Measurements from ENCODE around the gene CIROP. TPM values are rescaled to one million over a fixed set of nuclear protein-coding genes. Genes with fewer than 3 reads are reported as not detected.
A peak's percentile ranks its signal among the peaks of the same experiment; 100 is the strongest.

The CIROP gene
- total RNA-seq, 1 experiment from 2014 or later, result not detected

DNA sequence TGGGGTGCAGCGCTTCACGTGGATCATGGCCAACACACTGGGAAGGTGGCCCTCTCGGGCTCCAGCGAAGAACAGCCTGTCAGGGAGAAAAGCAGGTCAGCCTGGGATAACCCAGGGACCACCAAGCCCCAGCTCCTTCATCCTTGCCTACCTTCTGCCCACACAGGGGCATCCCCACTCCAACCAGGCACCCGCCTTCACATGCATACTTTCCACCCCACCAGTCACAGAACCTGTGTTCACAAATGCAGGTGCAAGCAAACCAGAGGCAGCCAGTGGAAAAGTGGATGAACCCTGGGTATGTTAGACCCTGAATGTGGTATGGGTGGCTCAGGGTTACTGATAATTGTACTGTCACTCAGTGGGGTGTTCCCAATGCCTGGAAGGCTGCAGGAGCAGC is 26.7 kb upstream of the CIROP start:
- no peak overlapping the region for H3K27ac ChIP-seq (ENCODE audit: insufficient read length, low read depth, low read length)
- no peak overlapping the region for H2AK5ac ChIP-seq (ENCODE audit: insufficient read length, low read length)
- H2BK15ac ChIP-seq (ENCODE audit: low read depth, low read length), result no peak overlapping the region
- H3K56ac ChIP-seq (ENCODE audit: insufficient read length, low read depth, low read length), result no peak overlapping the region
- no peak overlapping the region for H4K8ac ChIP-seq (replicated peaks; ENCODE audit: insufficient read length, low read depth, low read length)
- no peak overlapping the region for H2AFZ ChIP-seq (ENCODE audit: low read length)
- H3K79me2 ChIP-seq (ENCODE audit: insufficient read depth, low read length), result no peaks in the 10 kb centered on the region
- TF ChIP-seq CTCF (conservative IDR thresholded peaks at IDR 0.05), result no peak
- Mint-ChIP-seq H3K27ac (peak overlapping the region in 2 of 3 experiments; percentile 3 to 61; a peak in 1 of 7 replicates), H3K36me3 (ENCODE audit: insufficient read depth in 1 of 3, low read depth in 3 of 3) (peaks cover 38 to 61% (median 53%) of the 10 kb centered on the region in 3 experiments; a peak in 6 of 7 replicates), H3K27me3 (ENCODE audit: low read depth) (no peaks in the 10 kb centered on the region), H3K9me3 (no peaks in the 10 kb centered on the region), H3K4me3 (no peak overlapping the region), H3K4me1 (no peaks in the 10 kb centered on the region)
- no peaks in the 10 kb centered on the region for H3K79me1 ChIP-seq (ENCODE audit: insufficient read depth, low read depth, low read length, poor library complexity, severe bottlenecking)
- no peak overlapping the region for H4K91ac ChIP-seq (ENCODE audit: insufficient read length, low read depth, low read length)
- H3K23me2 ChIP-seq (ENCODE audit: insufficient read length, low read depth, low read length, poor library complexity, severe bottlenecking), result no peaks in the 10 kb centered on the region
- H3T11ph ChIP-seq (ENCODE audit: low read length), result no peak overlapping the region
- no peaks in the 10 kb centered on the region for H3K4me1 ChIP-seq (ENCODE audit: insufficient read depth, low read length)
- no peak for DNase-seq
- H4K20me1 ChIP-seq (ENCODE audit: control insufficient read depth, insufficient read depth, insufficient read length), result no peaks in the 10 kb centered on the region
- H4K5ac ChIP-seq (ENCODE audit: insufficient read length, low read depth, low read length), result no peak overlapping the region
- peaks cover 1% of the 10 kb centered on the region; the same call in 1 of the 2 replicates for H3K27me3 ChIP-seq (ENCODE audit: insufficient read depth, low read length)
- no peak overlapping the region for H3K4me2 ChIP-seq (ENCODE audit: insufficient read depth, insufficient read length, low read length)
- no peak overlapping the region for H3K18ac ChIP-seq (ENCODE audit: insufficient read length, low read depth, low read length)
- H2BK120ac ChIP-seq (ENCODE audit: low read depth, low read length, poor library complexity, severe bottlenecking), result no peak overlapping the region
- no peak overlapping the region for H3K9ac ChIP-seq (ENCODE audit: extremely low read depth, insufficient read length, low read length)
- no peaks in the 10 kb centered on the region for H3K9me3 ChIP-seq (ENCODE audit: control insufficient read depth, low read depth, low read length)
- no peak overlapping the region for H2BK5ac ChIP-seq (ENCODE audit: insufficient read length, low read length)
- H3K14ac ChIP-seq (ENCODE audit: insufficient read depth, low read length), result no peak overlapping the region
- H2BK20ac ChIP-seq (ENCODE audit: low read depth, low read length, poor library complexity, severe bottlenecking), result no peak overlapping the region
- whole genome bisulfite sequencing (ENCODE audit: extremely low coverage, insufficient read length, low lambda C conversion rate), result no CpG with 5 or more reads among the region's 5 CpGs
- no peak overlapping the region for H2BK12ac ChIP-seq (ENCODE audit: insufficient read length, low read depth, low read length)
- no peak overlapping the region for H3K4ac ChIP-seq (ENCODE audit: low read depth, low read length)
- H3K23ac ChIP-seq (ENCODE audit: insufficient read length, low read depth, low read length), result no peak overlapping the region

All from H9 (cell line).